Measurements from ENCODE around the gene SLC35G6.

Gene SLC35G6

DNA sequence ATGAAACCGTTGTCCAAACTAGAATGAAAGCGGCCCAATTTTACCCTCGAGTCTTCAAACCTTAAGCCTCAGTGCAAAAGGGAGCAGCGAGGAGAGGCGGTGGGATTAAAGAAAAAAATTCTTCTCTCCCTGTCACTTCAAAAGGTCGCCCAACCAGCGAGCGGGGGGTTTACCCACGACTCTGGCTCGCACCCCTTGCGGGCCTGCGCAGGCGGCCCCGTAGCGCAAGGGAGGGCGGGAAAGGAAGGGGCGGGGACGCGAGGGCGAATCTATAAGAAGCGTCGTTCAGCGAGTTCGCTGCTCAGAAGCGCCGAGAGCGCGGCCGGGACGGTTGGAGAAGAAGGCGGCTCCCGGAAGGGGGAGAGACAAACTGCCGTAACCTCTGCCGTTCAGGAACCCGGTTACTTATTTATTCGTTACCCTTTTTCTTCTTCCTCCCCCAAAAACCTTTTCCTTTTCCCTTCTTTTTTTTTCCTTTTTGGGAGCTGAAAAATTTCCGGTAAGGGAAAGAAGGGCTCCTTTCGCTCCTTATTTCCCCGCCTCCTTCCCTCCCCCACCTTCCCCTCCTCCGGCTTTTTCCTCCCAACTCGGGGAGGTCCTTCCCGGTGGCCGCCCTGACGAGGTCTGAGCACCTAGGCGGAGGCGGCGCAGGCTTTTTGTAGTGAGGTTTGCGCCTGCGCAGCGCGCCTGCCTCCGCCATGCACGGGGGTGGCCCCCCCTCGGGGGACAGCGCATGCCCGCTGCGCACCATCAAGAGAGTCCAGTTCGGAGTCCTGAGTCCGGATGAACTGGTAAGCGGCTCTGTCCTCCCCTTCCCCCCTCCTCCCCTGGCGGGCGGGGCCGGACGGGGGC is 3.0 kb downstream of the SLC35G6 start, which contains the start of gene POLR2A:
Gene POLR2A, plus strand, starts transcription at position 300 of the 852 bp plus-strand sequence.
- peak within 1 kb of the TSS; percentile 93 for H3K27ac ChIP-seq
- TF ChIP-seq, protein P1, sequence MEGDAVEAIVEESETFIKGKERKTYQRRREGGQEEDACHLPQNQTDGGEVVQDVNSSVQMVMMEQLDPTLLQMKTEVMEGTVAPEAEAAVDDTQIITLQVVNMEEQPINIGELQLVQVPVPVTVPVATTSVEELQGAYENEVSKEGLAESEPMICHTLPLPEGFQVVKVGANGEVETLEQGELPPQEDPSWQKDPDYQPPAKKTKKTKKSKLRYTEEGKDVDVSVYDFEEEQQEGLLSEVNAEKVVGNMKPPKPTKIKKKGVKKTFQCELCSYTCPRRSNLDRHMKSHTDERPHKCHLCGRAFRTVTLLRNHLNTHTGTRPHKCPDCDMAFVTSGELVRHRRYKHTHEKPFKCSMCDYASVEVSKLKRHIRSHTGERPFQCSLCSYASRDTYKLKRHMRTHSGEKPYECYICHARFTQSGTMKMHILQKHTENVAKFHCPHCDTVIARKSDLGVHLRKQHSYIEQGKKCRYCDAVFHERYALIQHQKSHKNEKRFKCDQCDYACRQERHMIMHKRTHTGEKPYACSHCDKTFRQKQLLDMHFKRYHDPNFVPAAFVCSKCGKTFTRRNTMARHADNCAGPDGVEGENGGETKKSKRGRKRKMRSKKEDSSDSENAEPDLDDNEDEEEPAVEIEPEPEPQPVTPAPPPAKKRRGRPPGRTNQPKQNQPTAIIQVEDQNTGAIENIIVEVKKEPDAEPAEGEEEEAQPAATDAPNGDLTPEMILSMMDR (conservative IDR thresholded peaks at IDR 0.05) = no peak
- no peak for TF ChIP-seq ZFX (IDR thresholded peaks at IDR 0.05)

DNA sequence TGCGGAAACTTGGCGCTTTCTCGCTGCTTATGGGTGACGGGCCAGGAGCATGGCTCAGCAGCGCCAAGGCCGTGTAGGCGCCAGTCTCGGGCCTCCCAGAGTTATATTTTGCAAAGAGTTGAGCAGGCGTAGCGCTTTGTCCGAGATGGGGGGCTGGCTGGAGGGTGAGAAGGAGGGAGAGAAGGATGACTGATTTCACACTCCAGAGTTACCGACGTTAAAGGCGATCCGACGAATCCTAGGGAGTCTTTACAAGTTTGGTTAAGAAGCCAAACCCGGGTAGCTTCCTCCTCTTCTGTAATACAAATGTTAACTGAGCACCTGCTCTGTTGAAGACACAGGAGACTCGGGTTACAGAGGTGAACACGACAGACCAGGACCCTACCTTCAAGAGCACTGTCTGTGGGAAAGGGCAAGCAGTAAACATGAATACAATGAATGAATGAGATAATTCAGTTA is 3.7 kb downstream of the SLC35G6 start:
- H3K27ac ChIP-seq = peak overlapping the region; percentile 93
- TF ChIP-seq, protein P1 (conservative IDR thresholded peaks at IDR 0.05) = no peak
- no peak for TF ChIP-seq ZFX (IDR thresholded peaks at IDR 0.05)

DNA sequence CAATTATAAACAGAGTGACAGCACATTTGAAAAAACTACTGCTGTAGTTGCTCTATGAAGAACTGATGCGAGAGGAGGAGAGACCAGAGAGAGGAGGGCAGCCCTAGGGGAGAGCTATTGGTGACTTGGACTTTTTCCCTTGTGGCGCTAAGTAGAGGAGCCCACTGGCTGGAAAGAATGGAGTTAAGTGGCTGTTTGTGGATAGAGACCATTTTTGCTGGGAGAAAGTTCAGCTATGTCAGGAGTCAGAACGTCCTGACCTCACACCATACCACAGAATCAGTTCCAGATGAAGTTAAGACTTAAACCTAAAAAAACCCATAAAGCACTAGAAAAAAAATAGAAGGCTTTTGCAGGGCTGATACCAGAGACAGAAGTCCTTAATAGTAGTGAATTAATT is 4.9 kb downstream of the SLC35G6 start:
- TF ChIP-seq ZFX (IDR thresholded peaks at IDR 0.05) = no peak
- TF ChIP-seq, protein P1 (conservative IDR thresholded peaks at IDR 0.05) = no peak
- H3K27ac ChIP-seq = no peak overlapping the region

DNA sequence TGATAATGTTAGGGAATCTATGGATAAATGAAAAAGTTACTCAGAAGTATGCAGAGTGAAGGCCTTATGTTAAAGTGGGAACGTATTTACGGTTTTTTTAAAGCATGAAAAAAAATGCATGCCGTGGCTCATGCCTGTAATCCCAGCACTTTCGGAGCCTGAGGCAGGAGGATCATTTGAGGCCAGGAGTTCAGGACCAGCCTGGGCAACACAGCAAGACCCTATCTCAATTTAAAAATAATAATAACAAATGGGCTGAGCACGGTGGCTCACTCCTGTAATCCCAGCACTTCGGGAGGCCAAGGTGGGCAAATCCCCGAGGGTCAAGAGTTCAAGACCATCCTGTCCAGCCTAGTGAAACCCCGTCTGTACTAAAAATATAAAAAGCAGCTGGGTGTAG is 8.9 kb downstream of the SLC35G6 start:
- TF ChIP-seq ZFX (IDR thresholded peaks at IDR 0.05) = no peak
- no peak overlapping the region for H3K27ac ChIP-seq

DNA sequence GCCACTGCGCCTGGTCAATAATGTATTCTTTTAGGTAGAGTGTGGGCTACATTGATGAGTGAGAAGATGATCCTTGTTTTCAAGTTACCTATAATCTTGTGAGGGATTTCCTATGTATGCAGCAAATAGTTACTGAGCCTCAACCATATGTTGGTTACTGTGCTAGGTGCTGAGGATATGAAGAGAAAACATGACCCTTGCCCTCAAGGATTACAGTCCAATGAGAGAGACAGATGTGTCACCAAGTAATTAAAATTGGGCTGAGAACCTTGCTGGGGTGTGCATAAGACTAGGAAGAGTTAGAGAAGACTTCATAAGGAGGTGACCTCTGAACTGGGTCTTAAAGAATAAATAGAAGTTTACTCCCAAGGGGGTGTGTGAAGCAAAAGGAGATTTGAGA is 10.3 kb downstream of the SLC35G6 start:
- H3K27ac ChIP-seq = no peak overlapping the region
- no peak for TF ChIP-seq ZFX (IDR thresholded peaks at IDR 0.05)
- TF ChIP-seq, protein P1 (conservative IDR thresholded peaks at IDR 0.05) = no peak

DNA sequence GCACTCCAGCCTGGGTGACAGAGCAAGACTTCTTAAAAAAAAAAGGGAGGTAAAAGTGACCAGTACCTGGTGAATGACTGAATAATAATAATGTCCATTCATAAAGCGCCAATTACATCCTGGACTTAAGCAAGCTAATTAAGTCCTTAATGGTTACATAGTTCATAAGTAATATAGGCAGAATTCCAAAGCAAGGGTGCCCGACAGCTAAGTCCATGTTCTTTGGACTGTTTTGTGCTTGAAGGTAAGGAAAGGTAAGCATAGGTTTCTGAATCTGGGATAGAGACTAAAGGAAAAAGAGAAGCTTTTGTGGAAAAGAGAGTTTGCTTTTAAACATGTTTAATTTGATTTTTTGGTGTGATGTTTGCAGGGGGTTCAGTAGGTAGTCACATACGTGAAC is 12.7 kb downstream of the SLC35G6 start:
- no peak overlapping the region for H3K27ac ChIP-seq
- TF ChIP-seq, protein P1 (conservative IDR thresholded peaks at IDR 0.05) = no peak
- no peak for TF ChIP-seq ZFX (IDR thresholded peaks at IDR 0.05)

DNA sequence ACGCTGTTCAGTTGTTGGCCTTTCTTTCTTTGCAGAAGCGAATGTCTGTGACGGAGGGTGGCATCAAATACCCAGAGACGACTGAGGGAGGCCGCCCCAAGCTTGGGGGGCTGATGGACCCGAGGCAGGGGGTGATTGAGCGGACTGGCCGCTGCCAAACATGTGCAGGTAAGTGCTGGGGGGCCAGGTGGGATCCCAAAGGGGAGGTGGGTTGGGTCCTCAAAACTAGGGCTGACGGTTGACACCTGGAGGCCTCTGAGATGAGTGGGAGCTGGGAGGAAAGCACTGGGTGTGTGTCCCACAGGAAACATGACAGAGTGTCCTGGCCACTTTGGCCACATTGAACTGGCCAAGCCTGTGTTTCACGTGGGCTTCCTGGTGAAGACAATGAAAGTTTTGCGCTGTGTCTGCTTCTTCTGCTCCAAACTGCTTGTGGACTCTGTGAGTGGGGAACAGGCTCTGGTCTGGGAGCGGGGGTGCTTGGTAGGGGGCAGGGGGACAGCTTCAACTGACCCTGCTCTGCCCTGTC is 14.7 kb downstream of the SLC35G6 start:
- no peak overlapping the region for H3K27ac ChIP-seq

More for the DNA sequence above, 14.7 kb downstream of the SLC35G6 start:
- TF ChIP-seq, protein P1 (conservative IDR thresholded peaks at IDR 0.05) = no peak
- no peak for TF ChIP-seq ZFX (IDR thresholded peaks at IDR 0.05)
